ENCODE data around the gene RAD23B. TPM values are rescaled to one million over a fixed set of nuclear protein-coding genes. Genes with fewer than 3 reads are reported as not detected.

Gene RAD23B
- total and polyA plus RNA-seq, 2 experiments from 2014 or later, result 18.9 to 124 TPM

DNA sequence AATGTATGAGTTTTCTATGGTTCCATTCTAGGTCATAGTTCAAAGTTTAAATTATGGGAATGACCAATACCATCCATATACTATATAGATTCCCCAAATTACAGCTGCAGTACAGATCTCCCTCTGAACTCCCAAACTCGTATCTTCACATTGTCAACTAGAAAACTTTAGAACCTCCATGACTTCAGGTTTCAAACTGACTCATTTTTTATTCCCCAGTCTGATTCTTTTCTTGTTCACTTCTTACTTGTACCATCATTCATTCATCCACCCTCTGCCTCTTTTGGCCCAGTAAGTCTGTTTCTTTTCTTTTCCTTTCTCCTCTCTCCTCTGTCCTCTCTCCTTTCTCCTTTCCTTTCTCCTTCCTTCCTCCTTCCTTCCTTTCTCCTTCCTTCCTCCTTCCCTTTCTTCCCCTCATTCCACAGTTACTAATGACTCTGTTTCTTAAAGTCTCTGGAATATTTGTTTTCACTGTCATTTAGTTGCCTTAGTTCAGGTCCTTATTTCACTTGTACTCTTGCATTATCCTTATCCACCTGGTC is 30.5 kb downstream of the RAD23B start:
- Histone ChIP-seq H3K27ac (no peak overlapping the region; the same call in 1 of the 2 replicates), H2AFZ (no peak overlapping the region), H3K79me2 (ENCODE audit: insufficient read depth) (peaks cover 100% of the 10 kb centered on the region), H3K4me2 (ENCODE audit: unreplicated experiment) (no peak overlapping the region), H3K9me3 (ENCODE audit: low read depth) (no peaks in the 10 kb centered on the region), H3K9me2 (ENCODE audit: insufficient read depth) (no peaks in the 10 kb centered on the region), H3K4me3 (no peak overlapping the region), H4K20me1 (ENCODE audit: insufficient read depth) (peaks cover 33% of the 10 kb centered on the region), H3K27me3 (replicated peaks; ENCODE audit: insufficient read depth) (no peaks in the 10 kb centered on the region), H3K9ac (no peak overlapping the region), H3K4me1 (ENCODE audit: insufficient read depth) (no peaks in the 10 kb centered on the region), H3K36me3 (ENCODE audit: low read depth) (peaks cover 64% of the 10 kb centered on the region), H3F3A (ENCODE audit: insufficient read depth) (peaks cover 42% of the 10 kb centered on the region)
- WGBS, 2 experiments (ENCODE audit: low coverage in 1 of 2, low lambda C conversion rate in 2 of 2, missing lambda C conversion rate in 2 of 2), result 97 to 100% methylated on average over 1 of the region's 1 CpG
- TF ChIP-seq EZH2 (IDR thresholded peaks at IDR 0.05; ENCODE audit: insufficient read depth, poor library complexity, severe bottlenecking) (no peak), EZH2phosphoT487 (IDR thresholded peaks at IDR 0.05; ENCODE audit: insufficient read depth, low read depth) (no peak)
- in situ Hi-C loops (cut with MboI), result no loop called here
- DNase-seq, result no peak

GRCh38 chr9:107314763-107315162 is 31.7 kb downstream of the RAD23B start:
- Histone ChIP-seq H3K9me3 (ENCODE audit: low read depth) (no peaks in the 10 kb centered on the region), H3K79me2 (ENCODE audit: insufficient read depth) (peaks cover 100% of the 10 kb centered on the region), H3K4me3 (no peak overlapping the region), H3K4me2 (ENCODE audit: unreplicated experiment) (no peak overlapping the region), H3K27me3 (replicated peaks; ENCODE audit: insufficient read depth) (no peaks in the 10 kb centered on the region), H4K20me1 (ENCODE audit: insufficient read depth) (peaks cover 33% of the 10 kb centered on the region), H3K4me1 (ENCODE audit: insufficient read depth) (no peaks in the 10 kb centered on the region), H3F3A (ENCODE audit: insufficient read depth) (peaks cover 48% of the 10 kb centered on the region), H3K9me2 (ENCODE audit: insufficient read depth) (no peaks in the 10 kb centered on the region), H3K27ac (no peak overlapping the region), H3K36me3 (ENCODE audit: low read depth) (peaks cover 66% of the 10 kb centered on the region), H2AFZ (no peak overlapping the region), H3K9ac (no peak overlapping the region)
- no peak for TF ChIP-seq EZH2phosphoT487 (IDR thresholded peaks at IDR 0.05; ENCODE audit: insufficient read depth, low read depth)
- no peak for DNase-seq
- 94 to 95% methylated on average over 1 of the region's 1 CpG for WGBS, 2 experiments (ENCODE audit: low coverage in 1 of 2, low lambda C conversion rate in 2 of 2, missing lambda C conversion rate in 2 of 2)
- in situ Hi-C loops (cut with MboI), result no loop called here

GRCh38 chr9:107316795-107317661 is 33.9 kb downstream of the RAD23B start:
- Histone ChIP-seq H2AFZ (no peak overlapping the region), H3K9me3 (ENCODE audit: low read depth) (no peaks in the 10 kb centered on the region), H3F3A (ENCODE audit: insufficient read depth) (peaks cover 39% of the 10 kb centered on the region), H3K4me2 (ENCODE audit: unreplicated experiment) (no peak overlapping the region), H3K4me1 (ENCODE audit: insufficient read depth) (no peaks in the 10 kb centered on the region), H3K79me2 (ENCODE audit: insufficient read depth) (peaks cover 100% of the 10 kb centered on the region), H3K4me3 (no peak overlapping the region), H3K36me3 (ENCODE audit: low read depth) (peaks cover 66% of the 10 kb centered on the region), H3K9ac (no peak overlapping the region), H3K27me3 (replicated peaks; ENCODE audit: insufficient read depth) (no peaks in the 10 kb centered on the region), H3K27ac (no peak overlapping the region), H4K20me1 (ENCODE audit: insufficient read depth) (peaks cover 23% of the 10 kb centered on the region), H3K9me2 (ENCODE audit: insufficient read depth) (no peaks in the 10 kb centered on the region)
- WGBS, 2 experiments (ENCODE audit: low coverage in 1 of 2, low lambda C conversion rate in 2 of 2, missing lambda C conversion rate in 2 of 2), result 97 to 98% methylated on average over 5 of the region's 5 CpGs
- DNase-seq, result no peak
- no peak for TF ChIP-seq EZH2 (IDR thresholded peaks at IDR 0.05; ENCODE audit: insufficient read depth, poor library complexity, severe bottlenecking)
- no peak for TF ChIP-seq EZH2phosphoT487 (IDR thresholded peaks at IDR 0.05; ENCODE audit: insufficient read depth, low read depth)
- in situ Hi-C loops (cut with MboI), result no loop called here

DNA sequence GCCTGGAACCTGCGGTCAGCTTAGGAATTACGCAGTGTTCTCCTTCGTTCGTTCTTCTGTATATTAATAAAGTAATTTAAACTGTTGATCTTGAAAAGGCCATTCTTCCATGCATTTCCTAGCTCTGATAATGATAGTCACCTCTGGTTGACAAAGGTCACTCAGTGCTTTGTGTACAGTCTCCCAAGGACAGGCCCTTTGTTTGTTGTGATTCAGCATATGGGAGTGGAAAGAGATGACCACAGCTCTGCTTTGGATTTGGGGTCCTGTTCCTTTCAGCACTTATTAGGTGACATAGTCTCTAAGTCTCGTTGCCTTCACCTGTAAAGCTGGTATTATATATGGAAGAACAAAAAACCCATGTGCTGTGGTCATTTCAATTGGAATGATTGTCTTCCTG is 39.6 kb downstream of the RAD23B start:
- in situ Hi-C loops (cut with MboI), result no loop called here
- Histone ChIP-seq H3K27ac (no peak overlapping the region), H3K4me1 (ENCODE audit: insufficient read depth) (no peaks in the 10 kb centered on the region), H3K27me3 (replicated peaks; ENCODE audit: insufficient read depth) (no peaks in the 10 kb centered on the region), H3K79me2 (ENCODE audit: insufficient read depth) (peaks cover 100% of the 10 kb centered on the region), H3F3A (ENCODE audit: insufficient read depth) (peaks cover 39% of the 10 kb centered on the region; the same call in 1 of the 2 replicates), H3K36me3 (ENCODE audit: low read depth) (peaks cover 82% of the 10 kb centered on the region), H4K20me1 (ENCODE audit: insufficient read depth) (peaks cover 3% of the 10 kb centered on the region), H3K4me3 (no peak overlapping the region), H3K9me3 (ENCODE audit: low read depth) (no peaks in the 10 kb centered on the region), H3K9me2 (ENCODE audit: insufficient read depth) (no peaks in the 10 kb centered on the region), H3K9ac (no peak overlapping the region), H2AFZ (no peak overlapping the region), H3K4me2 (ENCODE audit: unreplicated experiment) (no peak overlapping the region)
- no peak for DNase-seq
- WGBS, 2 experiments (ENCODE audit: low coverage in 1 of 2, low lambda C conversion rate in 2 of 2, missing lambda C conversion rate in 2 of 2), result 97 to 100% methylated on average over 5 of the region's 5 CpGs
- TF ChIP-seq EZH2phosphoT487 (IDR thresholded peaks at IDR 0.05; ENCODE audit: insufficient read depth, low read depth) (no peak), EZH2 (IDR thresholded peaks at IDR 0.05; ENCODE audit: insufficient read depth, poor library complexity, severe bottlenecking) (no peak)

Measured in GM23248 (cell line).